HG02623 (cell line): Measurements from ENCODE around the gene NDUFS1.
"Not testable (repeated sequence)": the region's sequence is repeated elsewhere in the genome, so short reads cannot be mapped to it uniquely, and the experiment has no call there.

ENCODE experiments used
- ATAC-seq: cut with Tn5 transposase; IDR thresholded peaks from one replicate; pipeline ENCODE4 v1.9.1; 2021; ENCODE audit warnings: moderate library complexity; ENCODE audit not compliant: unreplicated experiment

The NDUFS1 gene

DNA sequence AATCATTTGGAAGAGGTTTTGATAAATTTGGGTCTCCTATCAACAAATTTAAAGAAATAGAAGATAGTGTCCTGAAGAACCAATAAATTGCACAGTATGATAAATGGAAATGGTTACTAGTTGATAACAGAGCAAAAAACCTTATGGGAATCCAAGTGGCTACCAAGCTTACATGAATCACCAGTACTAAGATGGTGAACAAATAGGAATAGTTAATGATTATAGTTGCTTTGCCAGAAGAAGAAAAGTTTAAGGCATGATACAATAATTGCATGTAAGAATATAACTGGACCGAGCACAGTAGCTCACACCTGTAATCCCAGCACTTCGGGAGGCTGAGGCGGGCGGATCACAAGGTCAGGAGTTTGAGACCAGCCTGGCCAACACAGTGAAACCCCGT lies 53.7 kb downstream of the NDUFS1 start:
- ATAC-seq, result no peak

DNA sequence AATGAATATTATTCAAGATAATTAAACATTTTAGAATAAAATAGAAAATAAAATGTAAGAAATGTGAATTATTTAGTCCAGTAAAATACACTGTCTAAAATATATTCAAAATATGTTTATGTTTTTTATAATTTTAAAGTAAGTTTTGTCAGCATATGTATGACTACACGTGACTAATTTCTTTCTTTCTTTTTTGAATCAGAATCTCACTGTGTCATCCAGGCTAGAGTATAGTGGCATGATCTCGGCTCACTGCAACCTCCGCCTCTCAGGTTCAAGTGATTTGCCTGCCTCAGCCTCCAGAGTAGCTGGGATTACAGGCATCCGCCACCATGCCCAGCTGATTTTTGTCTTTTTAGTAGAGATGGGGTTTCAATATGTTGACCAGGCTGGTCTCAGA lies 54.2 kb downstream of the NDUFS1 start:
- ATAC-seq, result no peak

DNA sequence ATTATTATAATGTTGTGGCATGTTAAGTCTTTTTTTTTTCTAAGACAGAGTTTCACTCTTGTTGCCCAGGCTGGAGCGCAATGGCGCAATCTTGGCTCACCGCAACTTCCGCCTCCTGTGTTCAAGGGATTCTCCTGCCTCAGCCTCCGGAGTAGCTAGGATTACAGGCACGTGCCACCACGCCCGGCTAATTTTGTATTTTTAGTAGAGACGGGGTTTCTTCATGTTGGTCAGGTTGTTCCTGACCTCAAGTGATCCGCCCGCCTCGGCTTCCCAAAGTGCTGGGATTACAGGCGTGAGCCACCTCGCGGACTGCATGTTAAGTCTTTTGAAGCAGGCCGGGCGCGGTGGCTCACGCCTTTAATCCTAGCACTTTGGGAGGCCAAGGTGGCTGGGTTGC lies 60.4 kb downstream of the NDUFS1 start:
- ATAC-seq, result not testable (repeated sequence)

DNA sequence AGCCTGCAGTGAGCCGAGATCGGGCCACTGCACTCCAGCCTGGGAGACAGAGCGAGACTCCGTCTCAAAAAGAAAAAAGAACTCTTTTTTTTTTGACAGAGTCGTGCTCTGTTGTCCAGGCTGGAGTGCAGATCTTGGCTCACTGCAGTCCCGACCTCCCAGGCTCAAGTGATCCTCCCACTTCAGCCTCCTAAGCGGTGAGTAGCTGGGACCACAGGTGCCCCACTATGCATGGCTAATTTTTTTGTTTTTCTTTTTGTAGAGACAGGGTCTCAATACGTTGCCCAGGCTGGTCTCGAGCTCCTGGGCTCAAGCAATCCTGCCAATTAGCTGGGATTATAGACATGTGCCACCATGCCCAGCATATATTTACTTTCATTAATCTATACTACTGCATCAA lies 60.8 kb downstream of the NDUFS1 start:
- no peak for ATAC-seq

DNA sequence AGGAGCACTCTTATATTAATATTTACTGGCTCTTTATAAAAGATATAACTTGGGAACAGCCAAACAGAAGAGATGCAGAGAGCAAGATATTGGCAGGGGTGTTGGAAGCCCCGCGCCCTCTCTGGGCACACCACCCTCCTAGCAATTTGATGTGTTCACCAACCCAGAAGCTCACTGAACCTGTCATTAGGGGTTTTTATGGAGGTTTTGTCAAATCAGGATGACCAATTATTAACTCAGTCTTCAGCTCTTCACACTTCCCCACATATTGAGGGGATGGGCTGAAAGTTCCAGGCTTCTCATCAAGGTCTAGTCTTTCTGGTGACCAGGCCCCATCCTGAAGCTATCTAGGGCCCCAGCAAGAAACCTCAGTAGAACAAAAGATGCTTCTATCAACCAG lies 62.4 kb downstream of the NDUFS1 start:
- ATAC-seq, result no peak

DNA sequence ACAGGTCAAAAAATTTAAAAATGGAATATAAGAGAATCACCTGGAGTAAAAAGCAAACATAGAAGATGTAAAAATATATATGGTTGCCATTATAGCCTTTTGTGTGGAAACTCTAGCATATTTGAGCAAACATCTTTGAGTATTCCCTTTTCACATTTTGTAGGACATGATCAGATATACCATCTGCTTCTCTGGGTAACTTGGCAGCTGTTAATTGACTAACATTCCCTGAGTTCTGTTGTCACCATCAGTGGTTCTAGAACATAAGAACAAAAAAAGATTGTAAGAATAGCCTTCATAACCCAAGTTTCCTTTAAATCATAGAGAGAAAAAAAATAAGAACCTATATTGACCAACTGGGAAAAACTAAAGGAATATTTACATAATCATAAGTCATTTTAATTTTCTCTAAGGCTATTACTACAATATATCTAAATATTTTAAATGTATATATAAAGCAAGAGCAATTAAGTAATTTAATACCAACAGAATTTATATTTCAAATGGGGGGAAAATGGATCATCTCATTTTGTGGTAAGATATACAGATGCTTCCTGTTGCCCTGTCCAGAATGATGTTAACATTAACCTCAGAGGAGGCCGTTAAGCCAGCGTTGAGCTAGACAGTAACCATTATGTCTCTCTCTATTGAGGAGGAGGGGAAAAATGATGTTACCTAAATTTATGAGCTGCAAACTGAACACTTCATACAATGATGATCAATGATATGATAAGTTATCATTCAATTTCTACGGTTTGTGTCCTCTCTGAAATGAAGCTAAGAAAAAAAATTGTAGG lies 63.5 kb downstream of the NDUFS1 start:
- no peak for ATAC-seq

DNA sequence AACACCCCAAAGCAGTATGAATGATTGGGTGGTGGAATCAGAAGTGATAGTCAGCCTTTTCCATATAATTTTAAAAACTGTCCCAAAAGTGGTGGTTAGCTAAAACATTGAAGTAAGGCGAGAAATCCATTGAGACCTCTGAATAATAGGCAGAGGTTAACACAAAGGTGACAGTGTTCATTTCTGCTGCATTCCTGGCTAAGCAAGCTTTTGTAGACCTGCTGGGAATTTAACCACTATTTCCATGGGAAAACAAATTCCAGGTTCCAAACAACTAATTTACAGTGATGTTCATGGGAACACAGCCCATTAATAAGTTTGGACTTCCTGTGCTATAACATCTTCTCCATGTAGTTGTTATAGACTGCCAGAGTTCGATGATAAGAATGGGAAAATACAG lies 66.9 kb downstream of the NDUFS1 start:
- no peak for ATAC-seq

DNA sequence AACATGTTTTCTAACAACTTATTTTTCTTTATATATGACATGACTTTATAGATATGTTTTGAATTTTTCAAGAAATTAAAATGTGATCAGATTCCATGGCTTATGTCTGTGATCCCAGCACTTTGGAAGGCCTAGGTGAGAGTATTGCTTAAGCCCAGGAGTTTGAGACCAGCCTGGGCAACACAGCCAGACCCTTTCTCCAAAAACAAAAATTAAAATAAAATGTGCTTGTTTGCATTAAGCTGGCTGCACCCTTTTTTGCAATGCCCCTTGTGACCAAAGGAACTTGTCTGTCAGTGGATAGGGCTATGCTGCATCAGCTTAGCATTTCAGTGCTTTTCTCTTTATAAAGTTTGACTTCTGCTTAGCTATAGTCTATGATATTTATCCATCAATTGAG lies 71.0 kb downstream of the NDUFS1 start:
- no peak for ATAC-seq

DNA sequence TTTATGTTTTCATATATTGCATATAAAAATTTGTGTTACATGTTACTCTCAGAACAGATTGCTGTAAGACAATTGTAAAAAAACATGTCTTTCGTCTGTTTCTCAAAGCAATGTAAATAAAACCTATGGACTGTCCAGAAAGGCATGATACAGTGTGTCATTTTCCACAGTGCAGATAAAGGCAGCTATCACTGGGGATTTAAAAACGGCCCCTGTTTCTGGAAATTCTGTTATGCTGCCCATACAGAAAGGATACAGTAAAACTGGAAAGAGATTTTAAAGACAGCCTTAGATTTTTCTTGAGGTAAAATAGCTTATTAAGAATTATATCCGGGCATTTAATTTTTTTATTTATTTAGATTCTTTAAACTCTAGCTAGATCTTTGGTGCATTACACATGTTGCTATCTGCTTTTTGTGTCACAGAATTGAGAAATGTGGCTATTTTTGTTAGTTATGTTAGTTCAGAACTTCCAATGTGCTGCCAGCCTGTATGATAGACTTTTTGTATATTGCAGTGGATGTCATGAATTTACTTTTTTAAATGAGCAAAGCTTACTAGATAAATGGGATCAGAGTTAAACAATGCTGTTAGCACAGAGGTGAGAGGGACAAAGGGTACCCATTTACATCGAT lies 72.4 kb downstream of the NDUFS1 start:
- no peak for ATAC-seq

DNA sequence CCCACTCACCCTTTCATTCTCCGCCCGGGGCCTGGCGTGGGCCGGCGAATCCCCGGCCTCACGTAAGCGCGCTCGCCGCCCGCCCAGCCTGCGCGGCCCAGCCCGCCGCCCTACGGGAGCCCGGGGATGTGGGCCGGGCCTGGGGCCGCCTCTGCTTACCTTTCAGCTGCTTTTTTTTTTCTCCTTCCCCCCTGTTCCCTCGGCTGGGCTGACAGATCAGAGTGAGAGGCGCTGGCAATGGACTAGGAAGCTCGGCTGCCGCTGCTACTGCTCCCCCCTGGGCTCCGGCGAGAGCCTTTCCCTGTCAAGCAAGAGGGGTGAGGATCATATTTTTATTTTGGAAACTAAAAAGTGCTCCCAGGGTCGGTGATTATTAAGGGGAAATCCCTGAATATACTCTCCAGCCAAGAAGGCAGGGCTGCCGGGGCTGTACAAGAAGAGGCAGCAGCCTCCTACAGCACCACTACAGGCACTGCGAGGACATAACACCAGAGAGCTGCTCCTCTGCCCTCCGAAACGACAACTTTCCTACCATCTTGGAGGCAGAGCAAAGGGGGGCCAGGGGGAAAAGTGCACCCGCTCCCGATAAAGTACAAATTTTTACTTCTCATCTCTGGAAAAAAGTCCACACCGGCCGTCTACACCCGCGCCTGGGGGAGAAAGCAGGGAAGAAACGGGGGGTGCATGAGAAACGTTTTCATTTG lies 73.3 kb downstream of the NDUFS1 start, which contains the start of gene INO80D:
TSS of gene INO80D (minus strand) at position 433 of the 704 bp plus-strand sequence. CDS start 23,158 bp downstream, outside the sequence.
- peak; percentile 85 for ATAC-seq

DNA sequence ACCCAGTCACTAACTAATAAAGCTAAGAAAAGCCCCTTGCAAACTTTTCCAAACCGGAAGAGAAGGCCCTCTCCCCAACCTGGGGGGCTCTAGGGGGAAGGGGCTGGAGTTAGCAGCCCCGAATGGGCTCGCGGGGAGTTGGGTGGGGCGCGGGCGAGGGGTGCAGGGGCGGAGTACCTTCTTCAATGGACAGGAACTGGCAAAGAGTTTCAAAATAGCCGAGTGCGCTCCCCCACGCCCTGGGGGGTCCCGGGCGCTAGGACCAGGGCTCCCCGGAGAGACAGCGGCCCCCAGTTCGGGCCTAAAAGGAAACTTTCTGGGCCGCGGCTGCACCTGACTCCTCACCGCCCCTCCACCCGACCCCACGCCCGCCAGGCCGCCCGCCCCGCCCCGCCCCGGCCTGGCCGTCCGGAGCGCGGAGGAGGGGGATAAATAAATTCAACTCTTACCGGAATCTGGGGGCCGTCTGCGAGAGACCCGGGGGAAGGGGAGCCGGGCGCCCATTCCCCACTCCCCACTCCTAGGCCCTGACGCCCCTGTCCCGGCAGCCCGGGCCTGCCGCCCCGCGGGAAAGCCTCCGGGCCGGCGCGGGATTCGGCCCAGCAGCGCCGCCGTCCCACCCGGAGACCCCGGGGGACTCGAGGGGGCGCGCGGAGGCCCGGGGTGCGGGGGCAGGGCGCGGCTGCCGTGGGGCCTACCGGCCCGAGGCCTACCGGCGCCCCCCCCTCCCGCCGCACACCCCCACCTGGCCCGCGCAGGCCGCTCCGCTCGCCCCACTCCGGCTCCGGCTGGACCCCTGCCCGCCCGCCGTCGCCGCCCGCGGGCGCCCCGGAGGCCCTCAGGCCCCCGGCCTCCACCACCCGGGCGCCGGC lies 74.1 kb downstream of the NDUFS1 start:
- ATAC-seq, result peak; percentile 21

DNA sequence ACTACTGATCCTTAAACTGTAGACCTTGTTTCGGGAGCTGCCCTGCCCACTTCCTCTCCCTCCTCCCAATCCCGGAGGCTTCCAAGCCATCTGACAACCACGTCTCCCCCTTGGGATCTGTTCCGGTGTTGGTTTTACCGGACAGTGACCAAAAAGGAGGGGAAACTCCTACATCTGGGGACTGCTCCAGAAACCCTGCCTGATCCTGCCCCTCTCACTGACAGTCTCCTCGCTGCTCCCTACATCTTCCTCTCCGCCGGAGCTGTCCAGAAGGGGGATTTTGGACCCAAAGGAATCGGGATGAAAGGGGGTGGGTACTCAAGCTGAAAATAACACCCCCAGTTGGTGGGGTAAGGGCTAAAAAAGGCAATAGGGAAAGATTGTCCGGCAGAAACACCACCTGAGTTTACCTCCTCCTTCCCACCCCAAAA lies 74.8 kb downstream of the NDUFS1 start:
- no peak for ATAC-seq

DNA sequence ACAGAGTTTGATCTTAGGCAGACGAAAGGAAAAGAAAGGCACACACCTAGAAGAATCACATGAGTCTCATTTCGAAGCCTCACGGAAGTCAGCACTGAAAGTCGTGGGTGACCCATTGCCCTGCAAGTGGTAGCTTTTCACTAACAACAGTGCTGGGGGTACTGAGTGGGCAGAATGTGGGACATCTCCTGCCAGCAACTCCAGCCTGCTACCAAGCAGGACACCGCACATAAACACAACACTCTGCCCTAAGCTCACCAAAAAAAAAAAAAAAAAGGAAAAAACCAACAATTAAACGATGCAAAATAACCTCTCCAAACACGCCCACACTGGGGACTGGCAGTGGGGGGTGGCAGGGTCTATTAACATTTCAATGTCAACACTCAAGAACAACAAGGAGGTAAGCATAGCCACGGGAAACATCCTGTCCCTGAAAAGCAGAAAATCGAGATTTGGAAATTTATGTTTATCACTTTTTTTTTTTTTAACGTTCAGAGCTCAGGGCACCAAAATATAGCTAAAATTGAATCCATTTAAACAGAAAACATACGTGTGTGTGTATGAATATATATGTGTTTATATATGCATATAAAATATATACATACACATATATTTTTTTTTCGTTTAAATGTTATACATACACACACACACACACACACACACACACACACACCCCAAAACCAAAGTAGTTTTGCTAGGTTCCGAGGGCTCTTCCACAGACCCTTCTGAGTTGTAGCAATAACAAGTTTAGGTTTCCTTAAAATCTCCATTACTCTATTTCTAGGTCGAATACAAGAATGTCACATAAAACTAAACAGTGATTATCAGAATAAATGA lies 75.4 kb downstream of the NDUFS1 start:
- ATAC-seq, result no peak

DNA sequence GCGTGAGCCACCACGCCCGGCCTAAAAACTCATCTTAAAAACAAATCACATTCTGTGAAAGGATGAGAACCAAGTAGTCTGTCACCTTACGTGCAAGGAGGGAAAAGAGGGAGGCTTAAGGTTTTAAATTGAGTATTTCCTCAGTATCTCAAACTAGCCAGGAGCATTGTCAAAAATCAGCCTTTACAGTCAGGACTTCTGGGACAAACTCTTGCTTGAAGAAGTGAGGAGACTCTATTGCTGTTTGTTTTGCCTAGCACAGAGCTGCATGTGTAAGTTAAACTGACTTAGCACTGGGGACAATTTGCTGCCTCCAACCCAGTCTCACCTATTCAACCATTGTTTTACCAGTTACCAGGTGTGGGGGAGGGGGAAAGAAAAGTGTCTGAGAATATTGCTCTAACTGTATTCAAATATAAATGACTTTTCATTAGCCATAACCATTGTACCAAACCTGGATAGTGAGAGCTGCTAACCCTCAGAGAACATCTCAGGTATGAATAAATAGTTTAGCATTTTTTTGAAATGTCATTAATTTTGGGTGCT lies 76.9 kb downstream of the NDUFS1 start:
- ATAC-seq, result no peak

DNA sequence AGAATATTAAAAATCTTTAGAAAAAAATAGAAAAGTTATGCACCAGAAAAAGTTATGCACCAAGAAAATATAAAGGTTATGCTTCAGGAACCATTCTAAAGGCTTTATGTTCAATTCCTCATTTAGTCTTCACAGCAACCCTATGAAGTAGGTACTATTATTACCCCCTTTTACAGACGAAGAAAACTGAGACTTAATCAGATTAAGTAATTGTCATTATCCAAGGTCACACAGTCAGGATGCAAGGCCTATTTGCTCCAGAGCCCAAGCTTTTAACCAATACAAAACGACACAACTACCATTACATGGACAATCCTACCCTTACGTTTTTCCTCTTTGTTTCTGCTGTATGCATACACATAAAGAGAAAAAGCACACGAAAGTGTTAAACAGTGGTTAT lies 78.3 kb downstream of the NDUFS1 start:
- ATAC-seq, result no peak

DNA sequence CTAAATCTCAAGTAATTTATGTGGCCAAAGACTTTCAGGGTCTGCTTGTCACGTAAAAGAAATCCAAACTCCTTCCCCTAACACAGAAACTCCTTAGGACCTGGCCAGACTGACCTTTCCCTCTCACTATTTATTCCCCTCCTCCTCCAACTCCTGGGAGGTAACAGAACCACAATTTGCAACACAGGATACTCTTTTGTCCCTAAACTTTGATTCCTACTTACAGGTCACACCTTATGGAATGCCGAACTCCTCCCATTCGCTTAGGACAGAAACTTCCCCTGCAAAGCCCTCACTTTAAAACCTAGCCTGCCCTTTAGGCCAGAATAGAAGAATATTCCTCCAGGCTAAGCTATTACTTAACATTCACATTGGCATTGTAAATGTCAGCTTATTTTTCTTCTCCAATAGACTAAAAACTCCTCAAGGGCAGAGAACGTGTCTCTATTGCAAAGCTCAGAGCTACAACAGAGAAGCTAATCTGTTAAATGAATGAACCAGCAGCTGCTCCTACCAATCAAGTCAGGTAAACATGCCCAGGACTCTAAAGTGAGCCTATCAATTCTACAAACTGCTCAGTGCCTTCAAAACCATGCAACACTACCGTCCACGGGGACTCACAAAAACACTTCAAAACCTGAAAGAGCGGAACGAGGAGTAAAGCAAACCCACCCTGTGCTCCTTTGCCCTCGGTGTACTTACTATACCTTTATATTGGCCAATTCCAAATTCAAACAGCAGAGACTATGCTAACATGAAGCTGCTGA lies 79.4 kb downstream of the NDUFS1 start:
- no peak for ATAC-seq

DNA sequence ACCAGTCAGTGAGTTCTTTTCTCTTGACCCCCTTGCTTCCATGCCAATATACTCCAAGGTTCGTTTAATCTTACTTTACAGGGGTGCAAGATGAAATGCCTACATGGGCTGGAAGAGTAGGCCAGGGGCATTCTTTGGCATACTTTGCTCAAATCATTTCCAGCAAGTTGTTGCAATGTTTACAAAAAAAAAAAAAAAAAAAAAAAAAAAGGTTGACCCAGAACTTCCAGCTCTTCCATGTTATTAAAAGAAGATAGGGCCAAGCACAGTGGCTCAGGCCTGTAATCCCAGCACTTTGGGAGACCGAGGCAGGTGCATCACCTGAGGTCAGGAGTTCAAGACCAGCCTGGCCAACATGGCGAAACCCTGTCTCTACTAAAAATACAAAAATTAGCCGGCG lies 81.4 kb downstream of the NDUFS1 start:
- not testable (repeated sequence) for ATAC-seq

DNA sequence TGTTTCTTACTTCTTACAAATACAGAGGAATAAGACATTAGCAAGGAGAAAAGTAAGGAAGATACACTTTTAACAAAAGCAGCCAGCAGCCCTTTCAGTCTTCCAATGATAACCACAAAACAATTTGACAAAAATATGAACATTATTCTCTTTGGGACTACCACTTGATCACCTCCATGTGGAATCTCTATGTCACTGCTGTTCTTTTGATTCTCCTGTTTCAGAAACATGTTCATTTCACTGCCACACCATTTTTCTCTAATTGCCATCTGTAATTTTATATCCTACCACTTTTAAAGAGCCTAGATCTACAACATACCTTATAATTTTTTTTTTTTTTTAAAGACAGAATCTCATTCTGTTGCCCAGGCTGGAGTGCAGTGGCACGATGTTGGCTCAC lies 84.1 kb downstream of the NDUFS1 start:
- no peak for ATAC-seq

DNA sequence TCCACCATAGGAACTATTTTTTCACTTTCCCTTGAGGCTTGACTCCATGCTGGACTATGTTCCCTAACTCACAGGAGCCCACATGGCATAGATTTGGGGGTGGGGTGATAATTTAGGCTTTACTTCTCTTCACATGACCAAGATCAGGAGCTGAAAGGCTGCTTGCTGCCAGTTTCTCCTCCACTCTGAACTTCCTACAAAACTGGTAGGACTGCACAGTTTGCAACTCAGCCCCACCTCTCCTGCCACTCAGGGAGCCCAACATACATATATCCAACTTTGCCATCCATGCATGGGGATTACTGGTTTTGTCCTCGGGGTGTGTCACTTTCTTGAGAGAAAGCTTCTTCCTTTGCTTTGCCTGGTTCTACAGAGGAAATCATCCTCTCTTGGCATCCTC lies 87.4 kb downstream of the NDUFS1 start:
- ATAC-seq, result no peak
